DND-41 (cell line): ENCODE measurements around the gene C19orf33.

Source experiments
- ATAC-seq: fragments of 200-7000 bp; cut with Tn5 transposase; 3 replicates; pipeline ENCODE4 v1.9.1; 2021; ENCODE audit warnings: low read depth; ENCODE audit not compliant: insufficient read depth
- DNase-seq: peaks from one replicate; pipeline ENCODE4 v3.0.0-alpha.2; 2020
- H2AFZ ChIP-seq: 2 replicates; pipeline ENCODE4 v1.6.0; 2012; ENCODE audit warnings: low read depth, low read length
- H3K27ac ChIP-seq: 2 replicates; pipeline ENCODE4 v1.5.1; 2012; ENCODE audit warnings: low read length, inconsistent platforms
- H3K27me3 ChIP-seq: fragments of 200-600 bp; sonication (generic); 2 replicates; pipeline ENCODE4 v1.6.0; 2012; ENCODE audit warnings: low read length, mild to moderate bottlenecking, inconsistent platforms; ENCODE audit not compliant: insufficient read depth, poor library complexity
- H3K36me3 ChIP-seq: 2 replicates; pipeline ENCODE4 v1.5.1; 2012; ENCODE audit warnings: low read length, inconsistent platforms; ENCODE audit not compliant: insufficient read depth
- H3K4me1 ChIP-seq: 2 replicates; pipeline ENCODE4 v1.5.1; 2012; ENCODE audit warnings: mild to moderate bottlenecking, low read length; ENCODE audit not compliant: insufficient read depth
- H3K4me2 ChIP-seq: 2 replicates; pipeline ENCODE4 v1.6.0; 2012; ENCODE audit warnings: mild to moderate bottlenecking, moderate library complexity, low read length, inconsistent platforms; ENCODE audit not compliant: insufficient read depth
- H3K4me3 ChIP-seq, 2 experiments: fragments of 200-600 bp in 1 of 2; shearing (Covaris generic) in 1 of 2; 2 replicates each; pipeline ENCODE4 v1.5.1; 2012 to 2016; ENCODE audit warnings: inconsistent platforms in 2 of 2, low read length in 2 of 2, mild to moderate bottlenecking in 2 of 2, low read depth in 1 of 2, moderate library complexity in 1 of 2
- H3K79me2 ChIP-seq: 2 replicates; pipeline ENCODE4 v1.6.0; 2012; ENCODE audit warnings: low read length, inconsistent platforms; ENCODE audit not compliant: insufficient read depth
- H3K9ac ChIP-seq: 2 replicates; pipeline ENCODE4 v1.6.0; 2012; ENCODE audit warnings: low read depth, mild to moderate bottlenecking, inconsistent platforms, low read length, moderate library complexity
- H3K9me3 ChIP-seq: 2 replicates; pipeline ENCODE4 v1.5.1; 2012; ENCODE audit warnings: low read length, moderate library complexity, mild to moderate bottlenecking, inconsistent platforms; ENCODE audit not compliant: insufficient read depth, severe bottlenecking
- H4K20me1 ChIP-seq: 2 replicates; pipeline ENCODE4 v1.6.0; 2012; ENCODE audit warnings: low read length; ENCODE audit not compliant: insufficient read depth
- EZH2 ChIP-seq: IDR thresholded peaks from 3 replicates; pipeline ENCODE4 v1.6.1; 2012; ENCODE audit warnings: borderline replicate concordance, low read depth, mild to moderate bottlenecking, moderate library complexity, low read length, inconsistent platforms; ENCODE audit not compliant: severe bottlenecking
- TF ChIP-seq, protein P1 (sequence below): IDR thresholded peaks from 2 replicates; pipeline ENCODE4 v1.5.1; 2012; ENCODE audit warnings: borderline replicate concordance, low read length, moderate library complexity, mild to moderate bottlenecking; ENCODE audit not compliant: poor library complexity, severe bottlenecking; ENCODE audit errors: extremely low read depth

The C19orf33 gene

DNA sequence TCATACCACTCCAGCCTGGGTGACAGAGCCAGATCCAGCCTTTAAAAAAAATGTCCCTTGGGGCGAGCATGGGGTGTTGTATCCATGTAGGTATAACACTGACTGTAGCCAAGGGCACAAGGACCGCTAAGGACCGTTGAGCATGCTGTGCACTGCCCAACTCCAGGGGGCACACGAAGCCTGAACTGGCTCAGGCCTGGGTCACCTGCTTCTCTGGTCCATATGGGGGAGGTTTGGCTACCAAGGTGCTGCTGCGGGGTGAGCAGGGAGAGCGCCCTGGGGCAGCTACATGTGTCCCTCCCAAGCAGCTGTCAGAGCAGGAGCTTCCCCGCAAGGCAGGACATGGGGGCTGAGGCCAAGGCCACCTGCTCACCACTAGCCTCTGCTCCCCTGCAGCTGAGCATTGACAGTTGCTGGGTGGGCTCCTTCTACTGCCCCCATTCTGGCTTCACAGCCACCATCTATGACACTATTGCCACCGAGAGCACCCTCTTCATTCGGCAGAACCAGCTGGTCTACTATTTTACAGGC lies 47.9 kb downstream of the C19orf33 start:
- Histone ChIP-seq H3K27me3 (no peaks in the 10 kb centered on the region), H3K9ac (no peak overlapping the region), H3K27ac (no peak overlapping the region), H3K36me3 (no peaks in the 10 kb centered on the region), H3K79me2 (no peaks in the 10 kb centered on the region), H3K4me1 (no peaks in the 10 kb centered on the region), H3K9me3 (no peaks in the 10 kb centered on the region), H2AFZ (no peak overlapping the region), H3K4me3 (no peak overlapping the region), H4K20me1 (no peaks in the 10 kb centered on the region), H3K4me2 (no peak overlapping the region)
- ATAC-seq (0 out of 3 replicates have a peak, but pooled peaks have one; percentile 5), DNase-seq (no peak)
- TF ChIP-seq EZH2 = no peak
- TF ChIP-seq, protein P1, sequence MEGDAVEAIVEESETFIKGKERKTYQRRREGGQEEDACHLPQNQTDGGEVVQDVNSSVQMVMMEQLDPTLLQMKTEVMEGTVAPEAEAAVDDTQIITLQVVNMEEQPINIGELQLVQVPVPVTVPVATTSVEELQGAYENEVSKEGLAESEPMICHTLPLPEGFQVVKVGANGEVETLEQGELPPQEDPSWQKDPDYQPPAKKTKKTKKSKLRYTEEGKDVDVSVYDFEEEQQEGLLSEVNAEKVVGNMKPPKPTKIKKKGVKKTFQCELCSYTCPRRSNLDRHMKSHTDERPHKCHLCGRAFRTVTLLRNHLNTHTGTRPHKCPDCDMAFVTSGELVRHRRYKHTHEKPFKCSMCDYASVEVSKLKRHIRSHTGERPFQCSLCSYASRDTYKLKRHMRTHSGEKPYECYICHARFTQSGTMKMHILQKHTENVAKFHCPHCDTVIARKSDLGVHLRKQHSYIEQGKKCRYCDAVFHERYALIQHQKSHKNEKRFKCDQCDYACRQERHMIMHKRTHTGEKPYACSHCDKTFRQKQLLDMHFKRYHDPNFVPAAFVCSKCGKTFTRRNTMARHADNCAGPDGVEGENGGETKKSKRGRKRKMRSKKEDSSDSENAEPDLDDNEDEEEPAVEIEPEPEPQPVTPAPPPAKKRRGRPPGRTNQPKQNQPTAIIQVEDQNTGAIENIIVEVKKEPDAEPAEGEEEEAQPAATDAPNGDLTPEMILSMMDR = no peak

DNA sequence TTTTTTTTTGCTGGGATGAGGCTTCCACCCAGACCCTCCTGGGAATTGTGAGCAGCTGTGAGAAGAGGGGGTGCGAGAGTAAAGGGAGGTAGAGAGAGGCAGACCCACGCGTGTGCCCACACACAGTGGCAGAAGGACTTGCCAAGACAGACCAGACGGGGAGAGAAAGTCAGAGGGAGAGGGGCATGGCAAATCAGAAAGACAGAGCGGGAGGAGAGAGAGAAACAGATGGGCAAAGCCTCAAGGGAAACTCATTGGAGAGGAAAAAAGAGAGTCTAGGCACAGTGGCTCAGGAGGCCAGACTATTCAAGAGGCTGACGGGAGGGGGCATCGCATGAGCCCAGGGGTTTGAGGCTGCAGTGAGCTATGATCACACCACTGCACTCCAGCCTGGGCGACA lies 48.6 kb downstream of the C19orf33 start:
- no peaks in the 10 kb centered on the region for H3K4me1 ChIP-seq
- ATAC-seq = no peak
- TF ChIP-seq EZH2 = no peak
- TF ChIP-seq, protein P1 = no peak

More for the DNA sequence above, 48.6 kb downstream of the C19orf33 start:
- DNase-seq = no peak
- no peaks in the 10 kb centered on the region for H3K9me3 ChIP-seq
- H3K9ac ChIP-seq = no peak overlapping the region
- H3K79me2 ChIP-seq = no peaks in the 10 kb centered on the region
- H3K27ac ChIP-seq = no peak overlapping the region
- no peak overlapping the region for H2AFZ ChIP-seq
- H3K4me3 ChIP-seq = no peak overlapping the region
- no peak overlapping the region for H3K4me2 ChIP-seq
- no peaks in the 10 kb centered on the region for H3K36me3 ChIP-seq
- H3K27me3 ChIP-seq = no peaks in the 10 kb centered on the region
- H4K20me1 ChIP-seq = no peaks in the 10 kb centered on the region
